A673 (cell line): ENCODE results near the gene TNFAIP1. TPM values are rescaled to one million over a fixed set of nuclear protein-coding genes. Genes with fewer than 3 reads are reported as not detected.

Experiments used
- BruUV-seq: library from RNA; stranded (reverse); fragments of 400-500 nt; replicated peaks from 2 replicates; lab custom pipeline; 2021; lab: Mats Ljungman, UMichigan
- CTCF ChIA-PET: fragments of 300-600 bp; sonication (Branson Sonifier 250); formaldehyde crosslinking; loops from one replicate; lab custom pipeline; 2022; ENCODE audit warnings: antibody characterized with exemption; lab: Charles Lee
- POLR2A ChIA-PET: fragments of 300-600 bp; sonication (Branson Sonifier 250); formaldehyde crosslinking; loops from one replicate; lab custom pipeline; 2022; ENCODE audit warnings: antibody characterized with exemption; ENCODE audit not compliant: low non-redundant PET; lab: Charles Lee
- DNase-seq: peaks from one replicate; pipeline ENCODE4 v3.0.0-alpha.2; 2015; ENCODE audit warnings: low spot score
- H3K27ac ChIP-seq: fragments of 200-600 bp; sonication (generic); 2 replicates; pipeline ENCODE4 v1.5.1; 2016; ENCODE audit warnings: mixed run types, low read depth, mild to moderate bottlenecking, mixed read lengths, antibody characterized with exemption, low read length; ENCODE audit not compliant: poor library complexity, severe bottlenecking
- H3K27me3 ChIP-seq: fragments of 200-600 bp; sonication (generic); replicated peaks from 2 replicates; pipeline ENCODE4 v1.6.1; 2017; ENCODE audit warnings: mixed run types, low read depth, mild to moderate bottlenecking, mixed read lengths, antibody characterized with exemption, low read length; ENCODE audit not compliant: insufficient read depth, poor library complexity
- H3K36me3 ChIP-seq: fragments of 200-600 bp; sonication (generic); 2 replicates; pipeline ENCODE4 v1.6.1; 2016; ENCODE audit warnings: mixed run types, mild to moderate bottlenecking, mixed read lengths, antibody characterized with exemption, low read length; ENCODE audit not compliant: insufficient read depth, poor library complexity, severe bottlenecking
- H3K4me1 ChIP-seq: fragments of 200-600 bp; sonication (generic); 2 replicates; pipeline ENCODE4 v1.6.1; 2017; ENCODE audit warnings: mixed run types, mild to moderate bottlenecking, mixed read lengths, antibody characterized with exemption, low read length; ENCODE audit not compliant: insufficient read depth, poor library complexity, severe bottlenecking
- H3K4me3 ChIP-seq: fragments of 200-600 bp; sonication (generic); 2 replicates; pipeline ENCODE4 v1.5.1; 2016; ENCODE audit warnings: low read depth, mixed run types, mild to moderate bottlenecking, mixed read lengths, low read length; ENCODE audit not compliant: poor library complexity, severe bottlenecking
- H3K9me3 ChIP-seq: fragments of 200-600 bp; sonication (generic); 2 replicates; pipeline ENCODE4 v1.6.1; 2016; ENCODE audit warnings: mixed run types, low read depth, mild to moderate bottlenecking, mixed read lengths, antibody characterized with exemption, low read length; ENCODE audit not compliant: poor library complexity, severe bottlenecking
- EZH2 ChIP-seq: fragments of 200-600 bp; sonication (generic); IDR thresholded peaks from 2 replicates; pipeline ENCODE4 v1.6.1; 2017; ENCODE audit warnings: borderline replicate concordance, low read depth, mild to moderate bottlenecking, mixed read lengths, antibody characterized with exemption, low read length; ENCODE audit not compliant: poor library complexity, severe bottlenecking
- intact Hi-C: fragments of 100-400 bp; cut with micrococcal nuclease; formaldehyde crosslinking; loops from one replicate; pipeline ENCODE4 v1.10.0; 2022; ENCODE audit not compliant: unreplicated experiment
- total RNA-seq: library from RNA; stranded (reverse); gene quantifications from 2 replicates; pipeline ENCODE4 v1.2.3, GENCODE V29; 2021
- TF ChIP-seq, protein P1 (sequence below): fragments of 300-800, 200-600 bp; sonication (generic); conservative IDR thresholded peaks from 2 replicates; pipeline ENCODE4 v1.5.1; 2017; ENCODE audit warnings: low read depth, mild to moderate bottlenecking, antibody characterized with exemption, low read length, moderate library complexity, mixed read lengths

The TNFAIP1 gene
- total RNA-seq, 1 experiment from 2014 or later = 27.5 TPM

- Histone ChIP-seq H3K27ac (no peak overlapping the region), H3K4me1 (no peaks in the 10 kb centered on the region), H3K9me3 (no peaks in the 10 kb centered on the region), H3K27me3 (no peaks in the 10 kb centered on the region), H3K36me3 (peaks cover 78% of the 10 kb centered on the region), H3K4me3 (no peak overlapping the region)
- intact Hi-C loops = no loop called here
- ChIA-PET CTCF (no interaction called here), POLR2A (no interaction called here)
- no TSS peak for BruUV-seq
- no peak for DNase-seq
- TF ChIP-seq EZH2 = no peak
- TF ChIP-seq, protein P1, sequence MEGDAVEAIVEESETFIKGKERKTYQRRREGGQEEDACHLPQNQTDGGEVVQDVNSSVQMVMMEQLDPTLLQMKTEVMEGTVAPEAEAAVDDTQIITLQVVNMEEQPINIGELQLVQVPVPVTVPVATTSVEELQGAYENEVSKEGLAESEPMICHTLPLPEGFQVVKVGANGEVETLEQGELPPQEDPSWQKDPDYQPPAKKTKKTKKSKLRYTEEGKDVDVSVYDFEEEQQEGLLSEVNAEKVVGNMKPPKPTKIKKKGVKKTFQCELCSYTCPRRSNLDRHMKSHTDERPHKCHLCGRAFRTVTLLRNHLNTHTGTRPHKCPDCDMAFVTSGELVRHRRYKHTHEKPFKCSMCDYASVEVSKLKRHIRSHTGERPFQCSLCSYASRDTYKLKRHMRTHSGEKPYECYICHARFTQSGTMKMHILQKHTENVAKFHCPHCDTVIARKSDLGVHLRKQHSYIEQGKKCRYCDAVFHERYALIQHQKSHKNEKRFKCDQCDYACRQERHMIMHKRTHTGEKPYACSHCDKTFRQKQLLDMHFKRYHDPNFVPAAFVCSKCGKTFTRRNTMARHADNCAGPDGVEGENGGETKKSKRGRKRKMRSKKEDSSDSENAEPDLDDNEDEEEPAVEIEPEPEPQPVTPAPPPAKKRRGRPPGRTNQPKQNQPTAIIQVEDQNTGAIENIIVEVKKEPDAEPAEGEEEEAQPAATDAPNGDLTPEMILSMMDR = no peak
These were observed 11.8 kb downstream of the TNFAIP1 start for GRCh38 chr17:28347261-28347891.

DNA sequence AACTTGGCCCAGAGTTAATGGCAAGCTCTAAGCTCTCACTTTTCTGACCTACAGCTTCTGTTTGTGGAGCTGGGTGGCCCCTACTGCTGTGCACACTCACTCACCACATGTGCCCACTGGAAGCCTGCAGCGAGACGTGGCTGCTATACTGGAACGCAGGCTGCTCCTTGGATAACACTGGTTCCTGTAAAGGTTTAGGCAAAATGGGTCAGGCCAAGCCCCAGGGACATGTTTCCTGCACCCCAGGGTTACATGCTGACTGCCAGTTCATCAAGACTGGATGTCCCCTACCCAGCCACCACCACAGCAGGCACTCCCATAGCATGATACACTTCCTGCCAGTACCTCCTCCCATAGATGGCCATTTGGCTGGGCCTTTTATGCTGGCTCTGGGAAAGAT lies 13.4 kb downstream of the TNFAIP1 start:
- no peak for DNase-seq
- no peaks in the 10 kb centered on the region for H3K27me3 ChIP-seq
- H3K4me3 ChIP-seq = no peak overlapping the region
- ChIA-PET POLR2A (no interaction called here), CTCF (no interaction called here)
- BruUV-seq = no TSS peak
- H3K9me3 ChIP-seq = no peaks in the 10 kb centered on the region
- TF ChIP-seq, protein P1 = no peak
- peaks cover 84% of the 10 kb centered on the region for H3K36me3 ChIP-seq
- no peak overlapping the region for H3K27ac ChIP-seq
- no peaks in the 10 kb centered on the region for H3K4me1 ChIP-seq
- intact Hi-C loops = no loop called here

- peaks cover 86% of the 10 kb centered on the region for H3K36me3 ChIP-seq
- ChIA-PET POLR2A (no interaction called here), CTCF (no interaction called here)
- intact Hi-C loops = no loop called here
- H3K27me3 ChIP-seq = no peaks in the 10 kb centered on the region
- TF ChIP-seq, protein P1 = no peak
- TF ChIP-seq EZH2 = no peak
- H3K4me1 ChIP-seq = no peaks in the 10 kb centered on the region
- H3K4me3 ChIP-seq = no peak overlapping the region
- BruUV-seq = no TSS peak
- DNase-seq = no peak
- no peaks in the 10 kb centered on the region for H3K9me3 ChIP-seq
- H3K27ac ChIP-seq = no peak overlapping the region
These were observed 14.7 kb downstream of the TNFAIP1 start for GRCh38 chr17:28350271-28350670.
